Tibial artery (tissue), 4 donors: ENCODE data around the gene MMRN1.
A peak's percentile ranks its signal among the peaks of the same experiment; 100 is the strongest.

Experiments
- DNase-seq, 2 donors: peaks; one replicate each; pipeline ENCODE4 v3.0.0-alpha.2; 2019
- H3K27ac ChIP-seq, 2 donors: fragments of 200-600 bp; sonication (generic) in 1 of 2; 1 replicate in 1 of 2; 2 replicates in 1 of 2; pipeline ENCODE4 v1.5.1; 2018 to 2019; ENCODE audit warnings: mild to moderate bottlenecking in 1 of 2
- H3K27me3 ChIP-seq, 2 donors: fragments of 200-600 bp; sonication (generic) in 1 of 2; one replicate each; pipeline versions ENCODE4 v1.5.1 to v1.6.0; 2016 to 2019
- H3K36me3 ChIP-seq, 3 donors: fragments of 200-600 bp; sonication (generic) in 2 of 3; one replicate each; pipeline ENCODE4 v1.5.1; 2016 to 2019; ENCODE audit warnings: mild to moderate bottlenecking in 2 of 3
- H3K4me1 ChIP-seq, 4 donors: fragments of 200-600 bp; sonication (generic) in 2 of 4; 1 replicate in 3 of 4; 2 replicates in 1 of 4; pipeline ENCODE4 v1.5.1; 2016 to 2019
- H3K4me3 ChIP-seq, 2 donors: fragments of 200-600 bp; sonication (generic) in 1 of 2; 1 replicate in 1 of 2; 2 replicates in 1 of 2; pipeline ENCODE4 v1.5.1; 2018 to 2019; ENCODE audit warnings: mild to moderate bottlenecking in 2 of 2
- H3K9me3 ChIP-seq, 3 donors: fragments of 200-600 bp; sonication (generic) in 1 of 3; one replicate each; pipeline ENCODE4 v1.5.1; 2016 to 2019
- CTCF ChIP-seq, 2 experiments: fragments of 200-600 bp in 1 of 2; fragments of 450-650 bp in 1 of 2; IDR thresholded peaks; one replicate each; pipeline ENCODE4 v1.5.1; 2017 to 2019; ENCODE audit warnings: antibody characterized with exemption in 2 of 2, mild to moderate bottlenecking in 1 of 2, moderate library complexity in 1 of 2
- intact Hi-C: fragments of 100-400 bp; cut with DNase I; formaldehyde crosslinking; loops from one replicate; pipeline ENCODE4 v1.15.0; 2023; ENCODE audit warnings: low total_unique reads

The MMRN1 gene

GRCh38 chr4:89863533-89863932 lies 31.1 kb upstream of the MMRN1 start:
- H3K27ac ChIP-seq, result no peak overlapping the region
- no peaks in the 10 kb centered on the region for H3K36me3 ChIP-seq
- intact Hi-C loops, result no loop called here
- no peak for TF ChIP-seq CTCF (IDR thresholded peaks at IDR 0.05)
- H3K27me3 ChIP-seq, result no peaks in the 10 kb centered on the region
- no peak for DNase-seq
- no peak overlapping the region for H3K4me3 ChIP-seq
- H3K9me3 ChIP-seq, result no peaks in the 10 kb centered on the region
- H3K4me1 ChIP-seq, result no peaks in the 10 kb centered on the region

GRCh38 chr4:89868276-89868675 lies 26.4 kb upstream of the MMRN1 start:
- Histone ChIP-seq H3K27me3 (no peaks in the 10 kb centered on the region), H3K4me1 (no peaks in the 10 kb centered on the region), H3K9me3 (no peaks in the 10 kb centered on the region), H3K4me3 (no peak overlapping the region), H3K36me3 (no peaks in the 10 kb centered on the region), H3K27ac (no peak overlapping the region)
- intact Hi-C loops, result no loop called here
- TF ChIP-seq CTCF (IDR thresholded peaks at IDR 0.05), result no peak
- DNase-seq, result no peak

GRCh38 chr4:89868999-89869589 lies 25.6 kb upstream of the MMRN1 start:
- no peaks in the 10 kb centered on the region for H3K4me1 ChIP-seq
- TF ChIP-seq CTCF (IDR thresholded peaks at IDR 0.05), result peak in 1 of 2 experiments; percentile 25
- no peak overlapping the region for H3K27ac ChIP-seq
- no peaks in the 10 kb centered on the region for H3K9me3 ChIP-seq
- DNase-seq, result no peak
- intact Hi-C loops, result no loop called here
- no peaks in the 10 kb centered on the region for H3K36me3 ChIP-seq
- no peaks in the 10 kb centered on the region for H3K27me3 ChIP-seq
- no peak overlapping the region for H3K4me3 ChIP-seq

GRCh38 chr4:89871211-89871610 lies 23.4 kb upstream of the MMRN1 start:
- Histone ChIP-seq H3K27ac (no peak overlapping the region), H3K9me3 (no peaks in the 10 kb centered on the region), H3K4me3 (no peak overlapping the region), H3K36me3 (no peaks in the 10 kb centered on the region), H3K4me1 (no peaks in the 10 kb centered on the region), H3K27me3 (no peaks in the 10 kb centered on the region)
- TF ChIP-seq CTCF (IDR thresholded peaks at IDR 0.05), result no peak
- intact Hi-C loops, result no loop called here
- no peak for DNase-seq

GRCh38 chr4:89876548-89876947 lies 18.1 kb upstream of the MMRN1 start:
- Histone ChIP-seq H3K27ac (no peak overlapping the region), H3K4me1 (no peaks in the 10 kb centered on the region), H3K27me3 (no peaks in the 10 kb centered on the region), H3K4me3 (no peak overlapping the region), H3K36me3 (no peaks in the 10 kb centered on the region), H3K9me3 (no peaks in the 10 kb centered on the region)
- DNase-seq, result no peak
- TF ChIP-seq CTCF (IDR thresholded peaks at IDR 0.05), result no peak
- intact Hi-C loops, result no loop called here

GRCh38 chr4:89878611-89879010 lies 16.0 kb upstream of the MMRN1 start:
- H3K27ac ChIP-seq, result no peak overlapping the region
- H3K27me3 ChIP-seq, result no peaks in the 10 kb centered on the region
- no peaks in the 10 kb centered on the region for H3K36me3 ChIP-seq
- TF ChIP-seq CTCF (IDR thresholded peaks at IDR 0.05), result no peak
- intact Hi-C loops, result no loop called here
- no peak for DNase-seq
- no peaks in the 10 kb centered on the region for H3K4me1 ChIP-seq
- H3K4me3 ChIP-seq, result no peak overlapping the region
- no peaks in the 10 kb centered on the region for H3K9me3 ChIP-seq
